HFF-Myc (cell line): ENCODE results near the gene ZCCHC3.

Experiments used
- DNase-seq: peaks from one replicate; pipeline ENCODE4 v3.0.0-alpha.2; 2011; ENCODE audit warnings: low read depth; ENCODE audit errors: extremely low read depth
- H3K4me3 ChIP-seq: replicated peaks from 2 replicates; pipeline ENCODE4 v1.5.1; 2011; ENCODE audit warnings: low read depth, mild to moderate bottlenecking, control low read depth, low read length
- CTCF ChIP-seq: IDR thresholded peaks from 2 replicates; pipeline ENCODE4 v1.5.1; 2012; ENCODE audit warnings: mild to moderate bottlenecking, low read depth, low read length, control low read depth; ENCODE audit errors: missing control alignments

The ZCCHC3 gene

GRCh38 chr20:272718-273117, 24.7 kb upstream of the ZCCHC3 start:
- H3K4me3 ChIP-seq: no peak overlapping the region
- no peak for TF ChIP-seq CTCF
- no peak for DNase-seq

GRCh38 chr20:273884-274283, 23.5 kb upstream of the ZCCHC3 start:
- TF ChIP-seq CTCF: no peak
- H3K4me3 ChIP-seq: no peak overlapping the region
- no peak for DNase-seq

- DNase-seq: no peak
- TF ChIP-seq CTCF: no peak
- no peak overlapping the region for H3K4me3 ChIP-seq
Measured at GRCh38 chr20:275791-276190, 21.6 kb upstream of the ZCCHC3 start.

GRCh38 chr20:276620-277495, 20.5 kb upstream of the ZCCHC3 start:
- H3K4me3 ChIP-seq: no peak overlapping the region
- TF ChIP-seq CTCF: no peak
- no peak for DNase-seq

- no peak for DNase-seq
- no peak for TF ChIP-seq CTCF
- no peak overlapping the region for H3K4me3 ChIP-seq
Measured at GRCh38 chr20:277496-277781, 19.9 kb upstream of the ZCCHC3 start.

GRCh38 chr20:278181-278580, 19.2 kb upstream of the ZCCHC3 start:
- no peak overlapping the region for H3K4me3 ChIP-seq
- TF ChIP-seq CTCF: no peak
- DNase-seq: no peak
